PC-9 (cell line): Measurements from ENCODE around the gene MAP3K7CL.

Experiments used
- CTCF ChIP-seq: fragments of 200-600 bp; sonication (generic); conservative IDR thresholded peaks from 2 replicates; pipeline ENCODE4 v1.6.1; 2017; ENCODE audit warnings: mixed run types, antibody characterized with exemption, mild to moderate bottlenecking, moderate library complexity
- EZH2 ChIP-seq: fragments of 200-600 bp; sonication (generic); IDR thresholded peaks from 2 replicates; pipeline ENCODE4 v1.8.0; 2017; ENCODE audit warnings: antibody characterized with exemption, low read depth

DNA sequence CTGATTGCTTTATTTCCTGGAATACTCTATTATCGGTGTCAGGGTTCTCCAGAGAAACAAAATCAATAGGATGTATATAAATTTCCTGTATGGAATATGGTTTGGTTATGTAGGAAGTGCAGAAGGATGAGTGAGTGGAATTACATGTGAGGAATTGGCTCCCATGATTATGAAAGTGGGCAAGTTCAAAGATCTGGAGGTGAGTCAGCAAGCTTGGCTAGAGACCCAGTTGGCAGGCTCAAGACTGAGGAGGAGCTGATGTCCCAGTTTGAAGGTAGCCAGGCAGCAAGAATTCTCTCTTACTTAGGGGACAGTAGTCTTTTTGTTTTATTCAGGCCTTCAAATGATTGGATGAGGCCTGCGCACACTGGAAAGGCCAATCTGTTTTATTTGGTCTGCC is 57.5 kb downstream of the MAP3K7CL start:
- TF ChIP-seq CTCF (no peak), EZH2 (no peak)
